BLaER1 treated with 17β-estradiol and CSF1 and Interleukin-3, amounts not matched to agents 10 nM and 100 nM (cell line): ENCODE measurements around the gene BEAN1.

Source experiments
- H3K27ac ChIP-seq, 11 experiments: shearing (Covaris generic); formaldehyde crosslinking; 2 replicates each; pipeline ENCODE4 v1.8.1; 2022
- H3K27me3 ChIP-seq, 11 experiments: shearing (Covaris generic); formaldehyde crosslinking; 2 replicates each; pipeline ENCODE4 v1.8.1; 2022
- H3K36me3 ChIP-seq, 11 experiments: shearing (Covaris generic); formaldehyde crosslinking; 2 replicates each; pipeline ENCODE4 v1.8.1; 2022
- H3K4me1 ChIP-seq, 10 experiments: shearing (Covaris generic); formaldehyde crosslinking; 2 replicates each; pipeline ENCODE4 v1.8.1; 2022
- H3K4me2 ChIP-seq, 11 experiments: shearing (Covaris generic); formaldehyde crosslinking; 2 replicates each; pipeline ENCODE4 v1.8.1; 2022
- H3K4me3 ChIP-seq, 10 experiments: shearing (Covaris generic); formaldehyde crosslinking; 2 replicates each; pipeline ENCODE4 v1.8.1; 2022
- H3K9ac ChIP-seq, 11 experiments: shearing (Covaris generic); formaldehyde crosslinking; 2 replicates each; pipeline ENCODE4 v1.8.1; 2022
- H3K9me3 ChIP-seq, 11 experiments: shearing (Covaris generic); formaldehyde crosslinking; replicated peaks in 1 of 11; 2 replicates each; pipeline ENCODE4 v1.8.1; 2022
- H4K20me1 ChIP-seq, 11 experiments: shearing (Covaris generic); formaldehyde crosslinking; 2 replicates each; pipeline ENCODE4 v1.8.1; 2022
- Cebpa-rat ChIP-seq, 11 experiments: shearing (Covaris generic); IDR thresholded peaks; 2 replicates each; pipeline ENCODE4 v1.8.1; 2022

The BEAN1 gene

GRCh38 chr16:66524601-66525164 is 97.6 kb downstream of the BEAN1 start:
- H3K9ac ChIP-seq = peak overlapping the region; percentile 74 to 94 (median 86); a peak in 21 of 22 replicates

DNA sequence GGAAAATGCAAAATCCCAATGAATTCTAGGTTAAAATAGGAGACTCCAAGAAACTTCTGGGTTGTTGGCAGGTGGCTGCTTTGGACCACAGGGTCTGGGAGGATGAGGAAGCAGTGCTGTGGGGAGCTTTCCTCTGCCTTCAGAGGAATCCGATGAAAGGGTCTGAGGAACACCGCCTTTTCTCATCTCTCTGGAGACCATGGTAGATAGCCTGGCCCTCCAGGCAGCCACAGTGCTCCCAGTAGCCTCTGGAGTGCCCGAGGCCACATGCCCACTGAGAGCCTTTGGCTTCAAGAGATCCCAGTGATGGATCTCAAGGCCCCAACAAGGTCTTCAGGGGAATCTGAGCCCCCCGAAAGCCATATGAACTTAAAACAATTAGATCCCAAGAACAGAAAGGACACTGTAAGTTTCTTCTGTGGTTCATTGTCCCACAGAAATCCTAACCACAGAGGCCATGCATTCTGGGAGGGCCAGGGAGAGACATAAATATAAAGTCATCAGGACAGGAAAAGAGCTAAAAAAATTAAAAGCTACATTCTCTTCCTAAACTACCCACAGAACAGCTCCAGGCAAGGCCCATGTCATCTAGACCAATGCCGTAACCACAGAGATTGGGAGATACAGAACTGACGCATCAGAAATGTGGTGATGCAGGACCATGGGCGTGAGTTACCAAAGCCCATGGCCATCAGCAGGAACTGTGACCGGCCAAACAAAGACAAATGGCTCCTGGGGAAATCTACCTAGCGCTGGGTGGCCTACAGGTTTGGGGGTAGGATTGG is 98.5 kb downstream of the BEAN1 start:
- H4K20me1 ChIP-seq = no peaks in the 10 kb centered on the region
- H3K9me3 ChIP-seq = no peaks in the 10 kb centered on the region
- H3K27me3 ChIP-seq = no peaks in the 10 kb centered on the region
- peaks cover 73 to 97% (median 94%) of the 10 kb centered on the region in 10 experiments for H3K4me1 ChIP-seq
- peak overlapping the region in 3 of 10 experiments; percentile 1 to 32 (median 23); a peak in 4 of 20 replicates for H3K4me3 ChIP-seq
- H3K36me3 ChIP-seq = peaks cover 0 to 37% (median 17%) of the 10 kb centered on the region in 11 experiments; a peak in 18 of 22 replicates
- peak overlapping the region; percentile 87 to 99 (median 97) for H3K4me2 ChIP-seq
- TF ChIP-seq Cebpa-rat (IDR thresholded peaks at IDR 0.05) = no peak
- peak overlapping the region; percentile 86 to 100 (median 99) for H3K27ac ChIP-seq
- H3K9ac ChIP-seq = peak overlapping the region; percentile 74 to 94 (median 86)

More at GRCh38 chr16:66524601-66525164, 97.6 kb downstream of the BEAN1 start:
- Histone ChIP-seq H3K4me2 (peak overlapping the region; percentile 87 to 99 (median 97)), H3K4me1 (peaks cover 82 to 100% (median 99%) of the 10 kb centered on the region in 10 experiments), H3K36me3 (peaks cover 0 to 28% (median 16%) of the 10 kb centered on the region in 11 experiments; a peak in 17 of 22 replicates), H4K20me1 (no peaks in the 10 kb centered on the region), H3K9me3 (no peaks in the 10 kb centered on the region), H3K27me3 (no peaks in the 10 kb centered on the region), H3K27ac (peak overlapping the region; percentile 86 to 100 (median 99)), H3K4me3 (peak overlapping the region in 2 of 10 experiments; percentile 23 to 32; a peak in 4 of 20 replicates)
- 0 out of 22 replicates have a peak, but pooled peaks of 2 of the 11 experiments have one; percentile 18 to 22 for TF ChIP-seq Cebpa-rat (IDR thresholded peaks at IDR 0.05)

- Histone ChIP-seq H3K4me2 (peak overlapping the region in 9 of 11 experiments; percentile 87 to 99 (median 97); a peak in 16 of 22 replicates), H3K27ac (peak overlapping the region in 10 of 11 experiments; percentile 96 to 100 (median 99); a peak in 19 of 22 replicates), H3K27me3 (no peaks in the 10 kb centered on the region), H3K36me3 (peaks cover 0 to 64% (median 22%) of the 10 kb centered on the region in 11 experiments; a peak in 18 of 22 replicates), H3K4me3 (no peak overlapping the region), H3K9me3 (no peaks in the 10 kb centered on the region), H4K20me1 (no peaks in the 10 kb centered on the region), H3K9ac (peak overlapping the region in 8 of 11 experiments; percentile 82 to 94 (median 88); a peak in 10 of 22 replicates), H3K4me1 (peaks cover 46 to 73% (median 67%) of the 10 kb centered on the region in 10 experiments)
- no peak for TF ChIP-seq Cebpa-rat (IDR thresholded peaks at IDR 0.05)
Measured at GRCh38 chr16:66528294-66528693, 101.2 kb downstream of the BEAN1 start.

DNA sequence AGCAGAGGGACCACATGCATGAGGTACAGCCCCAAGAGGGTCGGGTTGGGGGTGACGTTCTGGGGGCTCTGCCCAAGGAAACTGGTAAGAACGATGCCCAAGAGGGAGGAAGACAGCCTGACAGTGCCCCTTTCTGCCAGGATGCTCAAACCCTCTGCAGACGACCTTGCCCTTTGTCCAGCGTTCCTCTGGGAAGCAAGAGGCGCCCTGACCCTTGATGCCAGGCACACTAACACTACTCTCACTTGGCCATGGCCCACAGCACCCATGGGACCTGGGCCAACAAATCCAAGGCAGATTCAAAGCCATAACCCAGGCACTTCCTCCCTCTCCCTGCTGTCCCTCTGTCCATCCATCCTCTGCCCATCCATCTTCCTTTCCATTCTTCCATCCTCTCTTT is 102.4 kb downstream of the BEAN1 start:
- peaks cover 0 to 74% (median 22%) of the 10 kb centered on the region in 11 experiments; a peak in 18 of 22 replicates for H3K36me3 ChIP-seq
- H3K4me3 ChIP-seq = no peak overlapping the region
- H3K4me2 ChIP-seq = peak overlapping the region in 8 of 11 experiments; percentile 8 to 99 (median 92); a peak in 11 of 22 replicates
- no peak for TF ChIP-seq Cebpa-rat (IDR thresholded peaks at IDR 0.05)
- peak overlapping the region in 8 of 11 experiments; percentile 50 to 100 (median 99); a peak in 13 of 22 replicates for H3K27ac ChIP-seq
- H3K27me3 ChIP-seq = no peaks in the 10 kb centered on the region
- H3K4me1 ChIP-seq = peaks cover 34 to 62% (median 55%) of the 10 kb centered on the region in 10 experiments
- no peaks in the 10 kb centered on the region for H4K20me1 ChIP-seq
- H3K9me3 ChIP-seq = no peaks in the 10 kb centered on the region
- peak overlapping the region in 2 of 11 experiments; percentile 4 to 93; a peak in 3 of 22 replicates for H3K9ac ChIP-seq
